Stomach smooth muscle (tissue), 2 donors: Measurements from ENCODE around the gene CLK1.
A peak's percentile ranks its signal among the peaks of the same experiment; 100 is the strongest.
"Not testable (repeated sequence)": the region's sequence is repeated elsewhere in the genome, so short reads cannot be mapped to it uniquely, and the experiment has no call there.

Experiments
- H3K27ac ChIP-seq: one replicate; pipeline ENCODE4 v1.7.0; 2013; ENCODE audit warnings: mild to moderate bottlenecking, low read length, inconsistent platforms
- H3K27me3 ChIP-seq, 2 donors: one replicate each; pipeline ENCODE4 v1.7.0; 2013; ENCODE audit warnings: low read length in 2 of 2; ENCODE audit not compliant: insufficient read depth in 2 of 2, control insufficient read depth in 1 of 2
- H3K36me3 ChIP-seq, 2 donors: one replicate each; pipeline ENCODE4 v1.7.0; 2013; ENCODE audit warnings: low read length in 2 of 2; ENCODE audit not compliant: control insufficient read depth in 2 of 2, insufficient read depth in 2 of 2
- H3K4me1 ChIP-seq: one replicate; pipeline ENCODE4 v1.7.0; 2013; ENCODE audit warnings: low read length; ENCODE audit not compliant: control insufficient read depth, insufficient read depth
- H3K4me3 ChIP-seq, 2 donors: one replicate each; pipeline ENCODE4 v1.7.0; 2013; ENCODE audit warnings: low read length in 2 of 2
- H3K9ac ChIP-seq, 2 donors: one replicate each; pipeline ENCODE4 v1.7.0; 2013; ENCODE audit warnings: low read length in 2 of 2, mild to moderate bottlenecking in 1 of 2
- H3K9me3 ChIP-seq, 2 donors: one replicate each; pipeline ENCODE4 v1.7.0; 2013; ENCODE audit warnings: low read length in 2 of 2; ENCODE audit not compliant: control insufficient read depth in 2 of 2
- donor health status: healthy.
- donor health status: Pancreatic carcinoma.

The CLK1 gene

GRCh38 chr2:200864176-200865034 lies at the start of gene CLK1:
Gene CLK1 (minus strand): TSS chr2:200864658. CDS start chr2:200861862, 2,796 bp downstream.
- Histone ChIP-seq H3K4me1 (peaks cover 9% of the 10 kb centered on the region), H3K36me3 (peaks cover 0 to 2% of the 10 kb centered on the region in 2 donors), H3K27ac (peak within 1 kb of the TSS; percentile 100), H3K9me3 (no peaks in the 10 kb centered on the region), H3K9ac (peak within 1 kb of the TSS; percentile 100), H3K4me3 (peak within 1 kb of the TSS; percentile 97 to 99), H3K27me3 (no peaks in the 10 kb centered on the region)

DNA sequence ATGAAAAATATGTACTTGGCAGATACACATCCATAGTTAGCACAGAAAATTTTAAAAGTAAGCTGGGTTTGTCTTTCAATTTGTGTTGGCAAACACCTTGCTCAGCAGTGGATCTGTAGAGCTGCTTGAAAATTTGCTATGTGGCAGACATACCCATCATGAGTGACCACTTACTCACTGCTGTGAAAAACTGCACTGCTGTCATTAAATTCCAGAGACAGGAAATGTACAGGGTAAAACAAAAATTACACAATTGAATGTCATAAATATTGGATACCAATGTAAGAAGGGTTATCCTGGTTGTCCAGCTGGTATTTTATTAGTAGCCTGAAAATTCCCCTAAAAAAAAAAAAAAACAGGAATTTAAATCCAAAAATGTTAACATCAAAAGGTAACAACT lies 49.2 kb upstream of the CLK1 start:
- Histone ChIP-seq H3K36me3 (peaks cover 27 to 28% of the 10 kb centered on the region in 2 donors), H3K9me3 (no peaks in the 10 kb centered on the region), H3K9ac (no peak overlapping the region), H3K27me3 (no peaks in the 10 kb centered on the region), H3K27ac (no peak overlapping the region), H3K4me1 (no peaks in the 10 kb centered on the region), H3K4me3 (no peak overlapping the region)

DNA sequence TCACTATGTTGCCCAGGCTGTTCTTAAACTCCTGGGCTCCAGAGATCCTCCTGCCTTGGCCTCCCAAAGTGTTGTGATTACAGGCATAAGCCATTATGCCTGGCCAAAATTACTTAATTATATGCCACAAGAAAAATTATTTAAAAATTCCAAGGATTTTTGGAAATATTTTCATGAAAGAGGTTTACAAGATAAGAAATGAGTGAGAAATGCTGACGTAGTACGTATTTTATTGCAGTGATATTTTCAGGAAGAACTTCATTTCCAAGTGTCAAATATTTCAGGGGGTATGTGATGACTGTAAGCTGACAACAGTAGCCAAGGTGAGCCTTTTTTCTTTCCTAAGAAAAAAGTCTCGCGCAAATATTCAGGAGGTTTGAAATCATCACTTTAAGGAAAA lies 45.5 kb upstream of the CLK1 start:
- no peak overlapping the region for H3K4me3 ChIP-seq
- no peak overlapping the region for H3K27ac ChIP-seq
- no peak overlapping the region for H3K9ac ChIP-seq
- H3K9me3 ChIP-seq = no peaks in the 10 kb centered on the region
- H3K36me3 ChIP-seq = peaks cover 26% of the 10 kb centered on the region in 2 donors
- H3K27me3 ChIP-seq = no peaks in the 10 kb centered on the region
- no peaks in the 10 kb centered on the region for H3K4me1 ChIP-seq

- no peak overlapping the region for H3K27ac ChIP-seq
- H3K27me3 ChIP-seq = no peaks in the 10 kb centered on the region
- H3K4me3 ChIP-seq = no peak overlapping the region
- no peaks in the 10 kb centered on the region for H3K4me1 ChIP-seq
- no peak overlapping the region for H3K9ac ChIP-seq
- no peaks in the 10 kb centered on the region for H3K9me3 ChIP-seq
- H3K36me3 ChIP-seq = peaks cover 8 to 19% of the 10 kb centered on the region in 2 donors
These were observed 41.3 kb upstream of the CLK1 start for GRCh38 chr2:200905618-200906296.

GRCh38 chr2:200901459-200902072 lies 37.1 kb upstream of the CLK1 start:
- Histone ChIP-seq H3K4me3 (no peak overlapping the region), H3K9me3 (no peaks in the 10 kb centered on the region), H3K4me1 (no peaks in the 10 kb centered on the region), H3K27me3 (no peaks in the 10 kb centered on the region), H3K9ac (no peak overlapping the region), H3K27ac (no peak overlapping the region), H3K36me3 (peaks cover 27 to 43% of the 10 kb centered on the region in 2 donors)

DNA sequence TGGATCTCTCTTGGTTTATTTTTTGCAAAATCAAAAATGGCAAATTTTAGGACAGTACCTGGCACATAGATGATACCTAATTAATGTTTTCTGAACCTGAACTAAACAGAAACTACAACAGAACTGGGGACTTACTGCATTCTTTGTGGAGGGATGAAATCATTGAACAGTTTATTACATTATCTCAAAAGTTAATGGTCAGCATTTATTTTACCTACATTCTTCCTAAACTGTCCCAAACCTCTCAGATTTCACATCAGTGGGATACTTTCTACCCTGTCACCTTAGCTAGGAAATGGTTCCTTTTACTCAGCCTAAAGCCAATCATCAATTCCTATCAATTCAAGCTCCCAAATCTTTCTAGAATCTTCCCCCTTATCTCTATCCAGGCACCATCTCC lies 35.0 kb upstream of the CLK1 start:
- H3K36me3 ChIP-seq = peaks cover 33 to 50% of the 10 kb centered on the region in 2 donors

GRCh38 chr2:200888704-200889625 lies 24.5 kb upstream of the CLK1 start, which contains the start of the genes NIF3L1 and PPIL3:
Gene NIF3L1 (plus strand): TSS chr2:200889371. CDS start chr2:200891944, 2,573 bp downstream.
Gene PPIL3 (minus strand): TSS chr2:200889077. CDS start chr2:200887615, 1,462 bp downstream.
- peaks cover 18% of the 10 kb centered on the region for H3K4me1 ChIP-seq

More for the DNA sequence above, 35.0 kb upstream of the CLK1 start:
- no peaks in the 10 kb centered on the region for H3K9me3 ChIP-seq
- no peak overlapping the region for H3K27ac ChIP-seq
- H3K27me3 ChIP-seq = no peaks in the 10 kb centered on the region
- no peaks in the 10 kb centered on the region for H3K4me1 ChIP-seq
- no peak overlapping the region for H3K4me3 ChIP-seq
- no peak overlapping the region for H3K9ac ChIP-seq

GRCh38 chr2:200881715-200882249 lies 17.3 kb upstream of the CLK1 start:
- not testable (repeated sequence) for H3K4me1 ChIP-seq, H3K27me3 ChIP-seq, H3K27ac ChIP-seq, H3K9me3 ChIP-seq, H3K4me3 ChIP-seq, H3K9ac ChIP-seq
- H3K36me3 ChIP-seq = peaks cover 18 to 25% of the 10 kb centered on the region in 2 donors

More at GRCh38 chr2:200888704-200889625, 24.5 kb upstream of the CLK1 start, which contains the start of the genes NIF3L1 and PPIL3:
- H3K9me3 ChIP-seq = no peaks in the 10 kb centered on the region
- H3K27me3 ChIP-seq = no peaks in the 10 kb centered on the region
- peak within 1 kb of the TSS; percentile 93 for H3K27ac ChIP-seq
- peak within 1 kb of the TSS; percentile 85 to 96 for H3K9ac ChIP-seq
- H3K36me3 ChIP-seq = peaks cover 2 to 8% of the 10 kb centered on the region in 2 donors
- peak within 1 kb of the TSS; percentile 76 to 99 for H3K4me3 ChIP-seq

- Histone ChIP-seq H3K27me3 (no peaks in the 10 kb centered on the region), H3K9ac (no peak overlapping the region), H3K9me3 (no peaks in the 10 kb centered on the region), H3K36me3 (peaks cover 14 to 34% of the 10 kb centered on the region in 2 donors), H3K4me1 (no peaks in the 10 kb centered on the region), H3K4me3 (no peak overlapping the region), H3K27ac (no peak overlapping the region)
These were observed 13.9 kb upstream of the CLK1 start for GRCh38 chr2:200878289-200878880.
